Measurements from ENCODE around the gene SALL4. TPM values are rescaled to one million over a fixed set of nuclear protein-coding genes. Genes with fewer than 3 reads are reported as not detected.

The SALL4 gene
- total and polyA plus RNA-seq, 9 of the 15 experiments (the other 6 are each of a cell fraction or from before 2014, with no cell fraction given), result 0.03 to 0.07 TPM; not detected in 7

DNA sequence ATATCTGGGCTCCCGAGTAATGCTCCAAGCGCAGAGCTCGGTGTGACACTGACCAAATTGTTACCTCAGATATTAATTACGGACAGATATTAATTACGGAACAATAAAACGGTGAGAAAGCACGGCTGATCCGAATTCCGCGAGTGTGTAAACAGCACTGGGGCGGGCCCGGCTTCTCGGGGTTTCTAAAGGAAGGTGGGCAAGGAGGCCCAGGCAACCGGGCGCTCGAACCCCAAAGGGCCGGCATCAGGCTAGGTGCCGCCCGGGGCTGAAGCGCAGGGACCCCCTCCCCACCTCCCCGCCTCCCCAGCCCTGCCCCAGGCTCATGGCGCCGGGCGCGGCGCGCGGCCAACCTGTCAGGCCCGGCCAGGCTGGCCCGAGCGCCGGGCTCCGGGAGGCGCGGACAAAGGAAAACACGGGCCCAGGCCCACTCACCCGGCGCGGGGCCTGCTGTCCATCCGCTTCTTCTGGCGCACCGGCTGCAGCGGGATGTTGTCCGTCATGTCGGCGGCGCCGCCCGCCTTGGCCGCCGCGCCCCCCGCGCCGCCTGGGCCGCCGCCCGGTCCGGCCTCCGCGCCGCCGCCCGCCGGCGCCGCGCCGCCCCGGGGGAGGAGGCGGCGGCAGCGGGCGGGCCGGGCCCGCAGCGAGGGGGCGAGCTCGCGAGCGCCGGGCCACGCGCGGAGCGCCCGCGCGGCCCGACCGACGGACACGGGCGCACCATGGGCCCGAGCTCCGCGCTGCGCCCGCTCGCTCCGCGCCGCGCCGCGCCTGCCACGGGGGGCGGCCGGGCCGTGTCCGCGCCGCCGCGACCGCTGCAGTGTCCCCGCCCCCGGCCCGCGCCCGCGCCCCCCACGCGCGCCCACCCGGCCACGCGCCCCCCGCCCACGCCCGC lies 34.2 kb downstream of the SALL4 start, which contains the start of gene ATP9A:
ATP9A (minus strand) TSS at position 524 of the 892 bp plus-strand sequence; CDS start at position 503, 21 bp downstream.
- ChIA-PET POLR2A (no interaction called here), CTCF (ENCODE audit: low intra/inter-chr PET ratio) (no interaction called here)
- intact Hi-C loops (cut with micrococcal nuclease), result no loop called here
- no TSS peak for BruUV-seq (replicated peaks)
- no peak for FAIRE-seq
- Histone ChIP-seq H3K4me3 (no peak within 1 kb of the TSS), H3K4me1 (replicated peaks in 1 of 2; ENCODE audit: control insufficient read depth in 2 of 2, insufficient read depth in 2 of 2, low read length in 2 of 2) (peaks cover 0 to 10% of the 10 kb centered on the region in 2 experiments; a peak in 2 of 5 replicates), H3K9ac (ENCODE audit: insufficient read depth in 1 of 2, low read depth in 2 of 2, low read length in 2 of 2) (no peak within 1 kb of the TSS), H3K27ac (ENCODE audit: extremely low read depth, low read depth, low read length) (no peak within 1 kb of the TSS), H3K36me3 (ENCODE audit: control insufficient read depth, insufficient read depth, low read length) (no peaks in the 10 kb centered on the region), H3K4me2 (ENCODE audit: insufficient read depth, low read length) (no peak within 1 kb of the TSS), H3K9me3 (replicated peaks; ENCODE audit: control insufficient read depth, insufficient read depth, low read depth, low read length) (no peaks in the 10 kb centered on the region), H2AFZ (ENCODE audit: low read depth, low read length) (no peak within 1 kb of the TSS), H3K79me2 (ENCODE audit: control insufficient read depth, insufficient read depth, low read length) (no peaks in the 10 kb centered on the region), H3K27me3 (ENCODE audit: control insufficient read depth in 2 of 2, insufficient read depth in 2 of 2, low read length in 2 of 2) (peaks cover 4 to 14% of the 10 kb centered on the region in 2 experiments; a peak in 3 of 5 replicates), H4K20me1 (replicated peaks; ENCODE audit: control insufficient read depth, insufficient read depth, low read length) (no peaks in the 10 kb centered on the region), H3K9me1 (ENCODE audit: control insufficient read depth, insufficient read depth, low read length) (no peaks in the 10 kb centered on the region)
- in situ Hi-C loops (cut with MboI), result no loop called here
- TF ChIP-seq, protein P1, sequence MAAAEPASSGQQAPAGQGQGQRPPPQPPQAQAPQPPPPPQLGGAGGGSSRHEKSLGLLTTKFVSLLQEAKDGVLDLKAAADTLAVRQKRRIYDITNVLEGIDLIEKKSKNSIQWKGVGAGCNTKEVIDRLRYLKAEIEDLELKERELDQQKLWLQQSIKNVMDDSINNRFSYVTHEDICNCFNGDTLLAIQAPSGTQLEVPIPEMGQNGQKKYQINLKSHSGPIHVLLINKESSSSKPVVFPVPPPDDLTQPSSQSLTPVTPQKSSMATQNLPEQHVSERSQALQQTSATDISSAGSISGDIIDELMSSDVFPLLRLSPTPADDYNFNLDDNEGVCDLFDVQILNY (CRISPR knock-in tag; IDR thresholded peaks at IDR 0.05), result no peak
- TF ChIP-seq ZNF445 (CRISPR knock-in tag; IDR thresholded peaks at IDR 0.05; ENCODE audit: low read depth) (no peak), TAL1 (IDR thresholded peaks at IDR 0.05) (no peak), ZFP1 (CRISPR knock-in tag; IDR thresholded peaks at IDR 0.05) (no peak), ELF4 (CRISPR knock-in tag; IDR thresholded peaks at IDR 0.05) (no peak), CTBP1 (IDR thresholded peaks at IDR 0.05; ENCODE audit: borderline replicate concordance) (no peak), TRIM24 (IDR thresholded peaks at IDR 0.05) (no peak), PYGO2 (tag; IDR thresholded peaks at IDR 0.05) (no peak)
- TF ChIP-seq, protein P2, sequence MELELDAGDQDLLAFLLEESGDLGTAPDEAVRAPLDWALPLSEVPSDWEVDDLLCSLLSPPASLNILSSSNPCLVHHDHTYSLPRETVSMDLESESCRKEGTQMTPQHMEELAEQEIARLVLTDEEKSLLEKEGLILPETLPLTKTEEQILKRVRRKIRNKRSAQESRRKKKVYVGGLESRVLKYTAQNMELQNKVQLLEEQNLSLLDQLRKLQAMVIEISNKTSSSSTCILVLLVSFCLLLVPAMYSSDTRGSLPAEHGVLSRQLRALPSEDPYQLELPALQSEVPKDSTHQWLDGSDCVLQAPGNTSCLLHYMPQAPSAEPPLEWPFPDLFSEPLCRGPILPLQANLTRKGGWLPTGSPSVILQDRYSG (tag; conservative IDR thresholded peaks at IDR 0.05; ENCODE audit: low read depth), result no peak
- DNase-seq (ENCODE audit: extremely low read depth in 1 of 4, low spot score in 3 of 4), result no peak
- no peak for ATAC-seq
- 60% methylated on average over 21 of the region's 131 CpGs for WGBS (ENCODE audit: insufficient coverage, low coverage, missing lambda C conversion rate)

Measured in K562 (cell line).